Left ventricle myocardium inferior (tissue), 1 donor: ENCODE data around the gene MRPL40. TPM values are rescaled to one million over a fixed set of nuclear protein-coding genes. Genes with fewer than 3 reads are reported as not detected.

Source experiments
- DNase-seq: peaks from one replicate; pipeline ENCODE4 v3.0.0-alpha.2; 2020
- H3K27ac ChIP-seq: fragments of 200-600 bp; replicated peaks from 2 replicates; pipeline ENCODE4 v1.8.0; 2021
- H3K27me3 ChIP-seq: fragments of 200-600 bp; 2 replicates; pipeline ENCODE4 v1.8.0; 2021; ENCODE audit warnings: low read depth
- H3K36me3 ChIP-seq: fragments of 200-600 bp; 2 replicates; pipeline ENCODE4 v1.8.0; 2021
- H3K4me1 ChIP-seq: fragments of 200-600 bp; 2 replicates; pipeline ENCODE4 v1.8.0; 2021
- H3K4me3 ChIP-seq: fragments of 200-600 bp; 2 replicates; pipeline ENCODE4 v1.8.0; 2021; ENCODE audit warnings: mild to moderate bottlenecking, moderate library complexity
- H3K9me3 ChIP-seq: fragments of 200-600 bp; replicated peaks from 2 replicates; pipeline ENCODE4 v1.8.0; 2021
- intact Hi-C: fragments of 100-400 bp; cut with micrococcal nuclease; formaldehyde crosslinking; loops from one replicate; pipeline ENCODE4 v1.11.0; 2022
- total RNA-seq: library from RNA; stranded (reverse); fragmentation: NEBNext Ultra II Directional; extraction: Animal tissue kit (Norgen Biotek cat#: 25700); gene quantifications from one replicate; pipeline ENCODE4 v1.2.1, GENCODE V29; 2021
- TF ChIP-seq, protein P1 (sequence below): fragments of 200-600 bp; IDR thresholded peaks from 2 replicates; pipeline ENCODE4 v1.8.0; 2021; ENCODE audit warnings: antibody characterized with exemption, mild to moderate bottlenecking, borderline replicate concordance
- donor health status: DM: no; HTN: yes; CAD: no; lungs with severe emphysema.

The MRPL40 gene
- total RNA-seq, 1 donor from 2014 or later: 57.2 TPM

GRCh38 chr22:19412478-19412877, 19.9 kb upstream of the MRPL40 start:
- DNase-seq: no peak
- Histone ChIP-seq H3K36me3 (peaks cover 18% of the 10 kb centered on the region), H3K27me3 (no peaks in the 10 kb centered on the region), H3K9me3 (no peaks in the 10 kb centered on the region), H3K4me3 (no peak overlapping the region), H3K27ac (no peak overlapping the region), H3K4me1 (peaks cover 54% of the 10 kb centered on the region)
- intact Hi-C loops: no loop called here
- TF ChIP-seq, protein P1, sequence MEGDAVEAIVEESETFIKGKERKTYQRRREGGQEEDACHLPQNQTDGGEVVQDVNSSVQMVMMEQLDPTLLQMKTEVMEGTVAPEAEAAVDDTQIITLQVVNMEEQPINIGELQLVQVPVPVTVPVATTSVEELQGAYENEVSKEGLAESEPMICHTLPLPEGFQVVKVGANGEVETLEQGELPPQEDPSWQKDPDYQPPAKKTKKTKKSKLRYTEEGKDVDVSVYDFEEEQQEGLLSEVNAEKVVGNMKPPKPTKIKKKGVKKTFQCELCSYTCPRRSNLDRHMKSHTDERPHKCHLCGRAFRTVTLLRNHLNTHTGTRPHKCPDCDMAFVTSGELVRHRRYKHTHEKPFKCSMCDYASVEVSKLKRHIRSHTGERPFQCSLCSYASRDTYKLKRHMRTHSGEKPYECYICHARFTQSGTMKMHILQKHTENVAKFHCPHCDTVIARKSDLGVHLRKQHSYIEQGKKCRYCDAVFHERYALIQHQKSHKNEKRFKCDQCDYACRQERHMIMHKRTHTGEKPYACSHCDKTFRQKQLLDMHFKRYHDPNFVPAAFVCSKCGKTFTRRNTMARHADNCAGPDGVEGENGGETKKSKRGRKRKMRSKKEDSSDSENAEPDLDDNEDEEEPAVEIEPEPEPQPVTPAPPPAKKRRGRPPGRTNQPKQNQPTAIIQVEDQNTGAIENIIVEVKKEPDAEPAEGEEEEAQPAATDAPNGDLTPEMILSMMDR: no peak

DNA sequence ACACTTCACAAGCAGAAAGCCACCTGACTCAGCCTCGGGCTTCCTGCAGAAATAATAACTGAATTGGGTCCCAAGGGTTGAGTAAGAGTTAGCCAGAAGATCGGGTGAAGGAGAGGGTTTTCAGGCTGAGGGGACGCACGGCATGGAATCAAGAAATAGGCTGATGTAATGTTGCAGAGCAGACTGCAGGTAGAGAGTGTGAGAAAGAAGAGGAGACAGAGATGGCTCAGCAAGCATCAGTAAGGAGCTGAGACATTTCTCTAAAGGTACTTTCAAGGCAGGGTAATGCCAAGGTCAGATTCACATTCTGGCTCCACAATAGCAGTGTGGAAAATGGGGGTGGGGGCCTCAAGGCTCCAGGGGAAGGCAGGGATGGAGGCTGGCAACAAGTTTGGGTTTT, 19.4 kb upstream of the MRPL40 start:
- intact Hi-C loops: no loop called here
- Histone ChIP-seq H3K4me1 (peaks cover 49% of the 10 kb centered on the region), H3K36me3 (peaks cover 14% of the 10 kb centered on the region), H3K27me3 (no peaks in the 10 kb centered on the region), H3K4me3 (no peak overlapping the region), H3K27ac (no peak overlapping the region), H3K9me3 (no peaks in the 10 kb centered on the region)
- DNase-seq: no peak
- TF ChIP-seq, protein P1: no peak

- no peaks in the 10 kb centered on the region for H3K27me3 ChIP-seq
- peaks cover 34% of the 10 kb centered on the region for H3K4me1 ChIP-seq
- no peak for DNase-seq
- no peaks in the 10 kb centered on the region for H3K36me3 ChIP-seq
- H3K4me3 ChIP-seq: no peak overlapping the region
- TF ChIP-seq, protein P1: no peak
- no peaks in the 10 kb centered on the region for H3K9me3 ChIP-seq
- intact Hi-C loops: no loop called here
- no peak overlapping the region for H3K27ac ChIP-seq
Observed at GRCh38 chr22:19419086-19419463, 13.3 kb upstream of the MRPL40 start.

DNA sequence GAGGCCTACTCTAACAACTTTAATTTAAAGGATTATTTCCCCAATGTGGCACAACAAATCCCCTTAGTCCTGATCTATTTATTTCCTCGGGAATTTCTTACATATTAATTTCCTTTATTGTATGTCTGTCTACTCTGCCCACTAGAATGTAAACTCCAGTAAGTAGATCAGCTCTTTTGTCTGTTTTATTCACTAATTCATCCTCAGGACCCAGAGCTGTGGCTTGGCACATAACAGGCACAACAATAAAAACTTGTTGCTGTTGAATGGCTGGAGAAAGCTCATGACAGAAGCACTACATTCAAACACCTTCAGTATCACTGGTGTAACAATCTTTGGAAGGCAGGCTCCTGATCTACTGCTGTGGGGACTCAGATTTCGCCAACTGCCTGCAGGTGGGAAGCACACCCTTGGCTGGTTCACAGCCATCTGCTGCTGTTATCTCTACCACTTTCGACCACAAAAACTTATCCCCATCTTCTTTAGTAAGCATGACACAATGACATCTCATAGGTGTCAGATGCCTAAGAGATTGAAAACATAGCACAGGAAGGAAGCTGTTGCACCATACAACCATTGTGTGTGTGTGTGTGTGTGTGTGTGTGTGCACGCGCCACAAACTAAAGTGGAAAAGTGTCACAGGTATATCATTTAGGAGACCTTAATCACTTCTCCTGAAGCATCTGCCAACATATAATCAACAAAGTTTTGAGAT, 12.7 kb upstream of the MRPL40 start:
- intact Hi-C loops: no loop called here
- no peaks in the 10 kb centered on the region for H3K9me3 ChIP-seq
- H3K4me1 ChIP-seq: peaks cover 33% of the 10 kb centered on the region
- H3K36me3 ChIP-seq: no peaks in the 10 kb centered on the region
- H3K27ac ChIP-seq: no peak overlapping the region
- no peak overlapping the region for H3K4me3 ChIP-seq
- no peak for DNase-seq
- TF ChIP-seq, protein P1: no peak
- H3K27me3 ChIP-seq: no peaks in the 10 kb centered on the region

DNA sequence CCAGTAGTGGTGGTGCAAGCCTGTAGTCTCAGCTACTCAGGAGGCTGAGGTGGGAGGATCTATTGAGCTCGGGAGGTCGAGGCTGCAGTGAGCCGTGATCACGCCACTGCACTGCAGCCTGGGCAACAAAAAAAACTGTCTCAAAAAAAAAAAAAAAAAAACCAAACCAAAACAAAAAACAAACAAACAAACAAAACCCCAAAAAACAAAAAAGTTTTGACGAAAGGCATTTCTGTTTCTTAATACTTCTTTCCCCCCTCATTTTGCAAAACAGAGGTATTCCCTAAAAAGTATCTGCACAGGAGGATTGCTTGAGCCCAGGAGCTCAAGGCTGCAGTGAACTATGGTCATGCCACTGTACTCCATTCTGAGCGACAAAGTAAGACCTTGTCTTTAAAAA, 12.0 kb upstream of the MRPL40 start:
- Histone ChIP-seq H3K9me3 (no peaks in the 10 kb centered on the region), H3K4me1 (peaks cover 31% of the 10 kb centered on the region), H3K36me3 (no peaks in the 10 kb centered on the region), H3K27ac (no peak overlapping the region), H3K4me3 (no peak overlapping the region), H3K27me3 (no peaks in the 10 kb centered on the region)
- intact Hi-C loops: no loop called here
- TF ChIP-seq, protein P1: no peak
- DNase-seq: no peak
